NCI-H82 treated with DMSO at 0.1 percent for 48 hours (cell line): ENCODE measurements around the gene PTPRZ1.

ENCODE experiments used
- DNase-seq: peaks from one replicate; lab custom pipeline; 2025; ENCODE audit not compliant: unreplicated experiment; lab: John Stamatoyannopoulos, UW

PTPRZ1 gene

GRCh38 chr7:121890833-121891232, 17.9 kb downstream of the PTPRZ1 start:
- DNase-seq = no peak

GRCh38 chr7:121891731-121892130, 18.8 kb downstream of the PTPRZ1 start:
- DNase-seq = no peak

- DNase-seq = no peak
These were observed 28.1 kb downstream of the PTPRZ1 start for GRCh38 chr7:121901026-121901425.

DNA sequence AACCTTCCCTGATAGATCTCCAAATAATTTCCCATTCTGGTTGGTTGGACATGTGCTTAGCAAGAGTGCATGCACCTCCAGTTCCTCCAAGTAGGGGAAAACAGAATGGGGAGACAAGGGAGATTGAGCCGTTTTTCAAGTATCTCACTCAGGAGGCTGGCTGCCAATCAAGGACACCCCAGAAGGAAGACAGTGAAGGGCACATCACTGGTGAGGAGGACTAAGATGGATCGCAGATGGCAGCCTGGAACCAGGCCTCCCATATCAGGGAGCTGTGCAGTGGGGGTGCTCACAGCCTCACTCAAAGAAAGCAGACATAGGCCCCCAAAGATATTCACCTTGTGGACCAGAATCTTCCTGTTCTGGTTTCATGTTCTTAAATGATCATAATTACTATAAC, 31.2 kb downstream of the PTPRZ1 start:
- DNase-seq = no peak

DNA sequence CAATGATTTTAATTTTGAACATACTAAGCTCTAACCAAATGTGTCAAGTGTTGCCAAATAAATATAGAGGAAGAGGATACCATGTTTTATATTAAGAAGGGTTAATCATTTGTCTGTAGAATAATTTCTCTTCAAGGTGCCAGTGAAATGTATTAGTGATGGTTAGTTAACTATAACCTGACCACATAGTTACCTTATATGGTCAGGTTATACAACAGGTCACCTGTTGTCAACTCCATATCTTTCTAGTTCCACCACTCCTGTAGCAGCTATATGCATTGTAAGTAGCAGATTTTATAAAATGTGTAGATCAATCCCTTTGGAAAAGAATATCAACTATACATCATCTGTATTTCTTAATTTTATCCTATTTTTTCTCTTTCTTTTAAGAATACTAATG, 35.1 kb downstream of the PTPRZ1 start:
- DNase-seq = no peak

DNA sequence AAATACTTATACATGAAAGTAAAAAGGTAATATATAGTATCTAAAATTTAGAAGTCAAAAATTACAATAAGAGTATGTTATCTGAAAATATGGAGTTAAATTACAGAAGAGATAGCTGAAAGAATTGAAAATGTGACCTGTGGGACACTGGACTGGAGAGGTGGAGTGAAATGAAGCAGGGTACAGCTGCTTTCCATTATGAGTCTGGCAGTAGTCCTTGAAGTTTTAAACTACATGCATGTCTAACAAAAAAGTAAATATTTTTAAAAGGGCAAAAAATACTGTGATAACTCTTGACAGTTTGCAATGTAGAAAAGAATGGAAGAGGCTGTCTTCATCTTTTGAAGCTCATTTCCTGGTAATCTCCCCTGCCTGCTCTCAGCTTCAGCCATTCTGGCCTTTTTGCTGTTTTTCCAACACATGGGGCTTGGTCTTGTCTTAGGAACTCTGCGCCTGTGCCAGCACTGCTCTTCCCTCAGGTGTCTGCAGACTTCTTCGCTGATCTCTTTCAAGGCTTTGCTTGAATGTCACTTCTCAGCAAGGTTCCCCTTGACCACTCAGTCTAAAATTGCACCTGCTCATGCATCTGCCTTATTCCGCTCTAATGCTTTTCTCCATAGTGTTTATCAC, 36.9 kb downstream of the PTPRZ1 start:
- no peak for DNase-seq

GRCh38 chr7:121913947-121914675, 41.1 kb downstream of the PTPRZ1 start:
- no peak for DNase-seq

GRCh38 chr7:121914676-121915279, 41.8 kb downstream of the PTPRZ1 start:
- no peak for DNase-seq

GRCh38 chr7:121916211-121916610, 43.2 kb downstream of the PTPRZ1 start:
- no peak for DNase-seq

GRCh38 chr7:121919986-121920385, 47.0 kb downstream of the PTPRZ1 start:
- DNase-seq = no peak

DNA sequence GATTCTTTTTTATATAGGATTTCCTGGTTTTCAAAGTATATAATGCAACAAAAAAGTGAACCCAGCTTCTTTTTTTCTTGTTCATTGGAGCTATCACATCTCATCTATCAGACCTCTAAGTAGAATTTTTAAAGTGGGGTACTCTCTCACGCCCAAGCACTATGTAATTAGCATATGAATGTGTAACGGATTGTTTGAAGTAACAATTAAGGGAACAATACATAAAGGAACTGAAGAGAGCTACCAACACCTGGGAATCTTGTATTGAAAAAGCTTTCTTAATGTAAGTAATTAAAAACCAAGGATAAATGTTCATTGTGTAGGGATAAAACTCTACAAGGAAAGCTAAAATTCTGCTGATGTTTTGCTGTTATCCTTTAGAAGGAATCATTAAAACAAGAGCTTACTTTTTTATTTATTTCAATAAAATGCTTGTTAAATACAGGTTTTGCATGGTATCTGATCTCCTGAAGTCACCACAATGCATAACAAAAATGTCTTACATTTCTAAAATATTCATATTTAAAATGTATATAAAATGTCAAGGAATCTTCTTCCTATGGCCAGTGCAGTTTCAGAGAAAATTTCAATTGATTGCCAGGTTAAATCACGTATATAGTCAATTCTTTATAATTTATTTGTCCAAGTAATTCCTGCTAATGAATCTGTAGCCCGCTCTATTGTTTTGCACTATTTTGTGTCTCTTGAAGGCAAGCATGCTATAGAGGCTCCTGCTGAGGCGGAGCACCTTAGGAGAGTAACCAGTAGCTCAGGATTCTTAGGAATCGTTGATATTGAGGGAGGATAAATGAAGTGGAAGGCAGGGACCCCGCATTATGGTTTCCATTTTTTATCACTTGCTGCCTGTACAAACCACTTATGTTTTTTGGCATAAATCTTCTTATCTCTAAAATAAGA, 51.6 kb downstream of the PTPRZ1 start:
- DNase-seq = no peak

DNA sequence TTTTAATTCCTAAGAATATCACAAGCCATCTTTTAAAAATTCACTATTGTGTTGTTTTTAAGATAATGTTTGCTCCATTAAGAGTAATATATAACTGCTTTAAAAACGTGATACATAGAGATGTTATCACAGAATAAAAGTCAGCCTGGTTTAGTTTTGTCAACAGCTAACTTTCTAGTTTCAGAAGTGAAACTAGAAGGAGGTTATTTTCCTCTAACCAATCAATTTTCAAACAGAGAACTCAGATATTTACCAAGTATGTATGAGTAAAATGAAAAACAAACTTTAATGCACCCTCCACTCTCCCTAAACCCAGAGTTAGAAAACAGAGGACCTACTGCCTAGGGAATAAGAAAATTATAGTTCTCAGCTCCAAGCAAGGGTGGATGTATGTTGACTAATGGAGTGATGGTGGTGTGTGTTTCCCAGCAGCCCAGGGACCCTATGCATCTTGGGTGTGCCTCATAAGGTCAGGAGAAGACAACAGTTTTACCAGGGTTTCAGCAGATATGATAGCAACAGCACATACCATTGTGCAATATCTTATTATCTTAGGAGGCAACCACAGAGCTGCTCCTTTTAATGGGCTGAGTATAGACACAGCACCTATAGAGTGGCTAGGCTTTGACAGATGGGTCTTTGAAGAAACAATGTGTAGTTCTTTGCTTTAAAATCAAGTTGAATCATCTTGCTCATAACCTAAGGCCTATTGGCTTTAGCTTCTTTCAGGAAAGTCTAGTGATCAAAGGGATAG, 58.4 kb downstream of the PTPRZ1 start:
- no peak for DNase-seq

DNA sequence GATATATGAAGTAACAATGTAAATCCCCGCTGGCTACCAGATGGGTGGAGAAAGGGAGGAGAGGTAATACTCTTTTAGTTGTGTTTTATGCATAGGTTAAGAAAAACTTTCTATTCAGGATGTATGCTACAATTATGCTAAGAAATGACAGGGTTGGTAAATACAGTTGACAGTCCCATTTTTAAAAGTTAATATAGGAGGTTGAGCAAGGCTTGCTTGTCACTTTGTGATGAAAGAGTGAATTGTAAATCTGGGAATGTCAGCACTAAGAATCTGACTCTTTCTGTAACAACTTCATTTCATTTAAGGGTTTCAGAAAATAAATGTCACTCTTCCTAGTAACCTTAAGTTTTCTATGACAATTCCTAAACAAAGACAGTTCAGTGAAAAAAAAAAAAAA, 59.8 kb downstream of the PTPRZ1 start:
- DNase-seq = no peak

- no peak for DNase-seq
These were observed 64.1 kb downstream of the PTPRZ1 start for GRCh38 chr7:121936951-121937623.

GRCh38 chr7:121938429-121938996, 65.6 kb downstream of the PTPRZ1 start:
- no peak for DNase-seq

DNA sequence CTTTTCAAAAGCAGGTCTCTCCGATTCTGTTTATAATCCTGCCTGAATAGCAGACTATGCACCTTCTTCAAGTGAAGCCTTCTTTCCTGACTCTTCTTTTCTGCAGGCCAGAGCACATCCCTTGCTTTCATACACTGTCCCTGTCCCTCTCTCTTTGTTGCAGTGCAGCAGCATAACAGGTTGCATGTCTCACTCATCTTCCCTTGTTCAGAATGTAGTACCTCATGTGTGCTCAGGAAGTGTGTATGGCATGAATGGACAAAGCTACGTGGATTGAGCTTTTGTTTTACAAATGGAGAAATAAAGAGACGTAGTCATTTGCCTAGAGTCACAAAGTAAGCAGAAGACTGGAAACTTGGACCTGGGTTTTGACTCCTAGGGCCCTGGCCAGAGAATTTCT, 68.0 kb downstream of the PTPRZ1 start:
- DNase-seq = no peak

DNA sequence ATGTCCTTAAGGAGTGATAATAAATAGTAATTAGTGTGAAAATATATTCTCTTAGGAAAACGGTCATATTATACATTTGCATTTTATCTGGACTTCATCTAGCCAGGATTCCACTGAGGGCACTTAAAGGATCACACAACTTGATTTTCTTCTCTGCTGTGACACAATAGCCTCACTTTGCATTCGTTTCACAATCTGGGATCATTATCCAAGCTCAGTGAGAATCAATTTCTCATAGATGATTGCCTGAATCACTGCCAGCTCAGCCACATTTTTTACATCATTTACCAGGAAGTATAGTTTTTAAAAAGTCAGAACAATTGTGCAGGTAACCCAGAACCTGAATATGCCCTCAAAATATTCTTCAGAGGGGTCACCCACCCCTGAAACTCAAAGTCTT, 68.9 kb downstream of the PTPRZ1 start:
- DNase-seq = no peak

DNA sequence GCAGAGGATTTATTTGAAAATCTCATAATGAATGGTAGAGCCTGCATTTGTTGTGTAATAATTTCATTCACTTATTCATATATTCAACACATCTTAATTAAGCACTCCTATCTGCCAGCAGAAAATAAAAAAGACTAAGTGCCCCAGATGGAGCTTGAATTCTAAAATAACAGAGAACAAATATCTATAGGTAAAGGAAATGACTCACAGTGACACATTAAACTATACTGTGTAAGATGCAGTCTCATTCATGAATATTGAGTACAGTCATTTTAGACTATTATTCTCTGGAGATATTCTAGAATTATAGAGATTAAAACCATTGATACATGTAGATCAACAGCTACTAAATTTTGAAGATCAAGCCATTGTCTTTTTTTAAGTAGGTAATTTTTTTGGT, 72.1 kb downstream of the PTPRZ1 start:
- DNase-seq = no peak

GRCh38 chr7:121945480-121946236, 72.7 kb downstream of the PTPRZ1 start:
- no peak for DNase-seq
